HCT116 (cell line): ENCODE results near the gene SSR1. TPM values are rescaled to one million over a fixed set of nuclear protein-coding genes. Genes with fewer than 3 reads are reported as not detected.

Experiments used
- ATAC-seq: fragments of 200-7000 bp; cut with Tn5 transposase; 2 replicates; pipeline ENCODE4 v1.9.1; 2020; ENCODE audit warnings: mild to moderate bottlenecking, moderate library complexity
- BruUV-seq: library from RNA; stranded (reverse); fragments of 400-500 nt; replicated peaks from 2 replicates; lab custom pipeline; 2021; lab: Mats Ljungman, UMichigan
- CTCF ChIA-PET: fragments of 300-600 bp; sonication (Branson Sonifier 250); formaldehyde crosslinking; loops from one replicate; lab custom pipeline; 2021; ENCODE audit warnings: antibody characterized with exemption; lab: Charles Lee
- POLR2A ChIA-PET: fragments of 300-600, 350-600 bp; sonication (Branson Sonifier 250); formaldehyde crosslinking; loops from one replicate; lab custom pipeline; 2021; ENCODE audit warnings: antibody characterized with exemption; lab: Charles Lee
- RAD21 ChIA-PET, 2 experiments: fragments of 300-600 bp; sonication (Branson Sonifier 250); formaldehyde crosslinking; loops; one replicate each; lab custom pipeline; 2023; ENCODE audit warnings: low total read pairs in 2 of 2; ENCODE audit not compliant: uncharacterized antibody in 2 of 2, unreplicated experiment in 2 of 2, low non-redundant PET in 1 of 2; lab: Charles Lee
- DNase-seq: peaks from one replicate; pipeline ENCODE4 v3.0.0-alpha.2; 2010; ENCODE audit warnings: low read depth, low spot score
- H2AFZ ChIP-seq: fragments of 200-600 bp; shearing (Covaris generic), sonication (generic); 2 replicates; pipeline ENCODE4 v1.6.1; 2017; ENCODE audit warnings: low read depth, mixed run types, mixed read lengths, antibody characterized with exemption, low read length; ENCODE audit not compliant: poor library complexity, severe bottlenecking
- H3K27ac ChIP-seq: 2 replicates; pipeline ENCODE4 v1.5.1; 2012; ENCODE audit warnings: low read depth, low read length
- H3K27me3 ChIP-seq: fragments of 200-600 bp; sonication (generic); 2 replicates; pipeline ENCODE4 v1.6.1; 2016; ENCODE audit warnings: mixed run types, low read length, mixed read lengths; ENCODE audit not compliant: insufficient read depth
- H3K36me3 ChIP-seq, 2 experiments: fragments of 200-500 bp in 1 of 2; fragments of 200-600 bp in 1 of 2; sonication (Bioruptor generic) in 1 of 2; sonication (generic) in 1 of 2; 2 replicates each; pipeline versions ENCODE4 v1.5.1 to v1.6.1; 2014 to 2016; ENCODE audit warnings: low read length in 2 of 2, inconsistent platforms in 1 of 2, mixed read lengths in 1 of 2, mixed run types in 1 of 2; ENCODE audit not compliant: insufficient read depth in 2 of 2, control insufficient read depth in 1 of 2
- H3K4me1 ChIP-seq, 2 experiments: fragments of 200-600 bp in 1 of 2; sonication (generic) in 1 of 2; 2 replicates each; pipeline versions ENCODE4 v1.5.1 to v1.6.1; 2012 to 2017; ENCODE audit warnings: low read length in 2 of 2, inconsistent platforms in 1 of 2, mild to moderate bottlenecking in 1 of 2, mixed read lengths in 1 of 2, mixed run types in 1 of 2, moderate library complexity in 1 of 2; ENCODE audit not compliant: insufficient read depth in 2 of 2, control insufficient read depth in 1 of 2
- H3K4me2 ChIP-seq: fragments of 200-600 bp; sonication (generic); 2 replicates; pipeline ENCODE4 v1.6.1; 2017; ENCODE audit warnings: mixed run types, low read length, mixed read lengths
- H3K4me3 ChIP-seq, 2 experiments: fragments of 200-600 bp in 1 of 2; sonication (generic) in 1 of 2; replicated peaks in 1 of 2; 2 replicates each; pipeline ENCODE4 v1.5.1; 2011 to 2016; ENCODE audit warnings: low read length in 2 of 2, control low read depth in 1 of 2, low read depth in 1 of 2, mild to moderate bottlenecking in 1 of 2, mixed read lengths in 1 of 2, mixed run types in 1 of 2
- H3K79me2 ChIP-seq: fragments of 200-600 bp; sonication (generic); 2 replicates; pipeline ENCODE4 v1.6.1; 2017; ENCODE audit warnings: mild to moderate bottlenecking, mixed run types, low read length, moderate library complexity, mixed read lengths; ENCODE audit not compliant: insufficient read depth
- H3K9ac ChIP-seq: fragments of 200-600 bp; sonication (generic); 2 replicates; pipeline ENCODE4 v1.6.1; 2016; ENCODE audit warnings: low read length, mixed read lengths
- H3K9me2 ChIP-seq: fragments of 200-600 bp; sonication (generic), shearing (Covaris generic); 2 replicates; pipeline ENCODE4 v1.6.1; 2017; ENCODE audit warnings: mixed run types, mild to moderate bottlenecking, moderate library complexity; ENCODE audit not compliant: insufficient read depth
- H3K9me3 ChIP-seq, 2 experiments: fragments of 200-500 bp in 1 of 2; fragments of 200-600 bp in 1 of 2; sonication (Bioruptor generic) in 1 of 2; sonication (generic) in 1 of 2; 2 replicates each; pipeline ENCODE4 v1.6.1; 2014 to 2017; ENCODE audit warnings: low read length in 2 of 2, mixed read lengths in 2 of 2, inconsistent platforms in 1 of 2, low read depth in 1 of 2, mild to moderate bottlenecking in 1 of 2, mixed run types in 1 of 2, moderate library complexity in 1 of 2; ENCODE audit not compliant: control insufficient read depth in 1 of 2, insufficient read depth in 1 of 2
- H4K20me1 ChIP-seq: fragments of 200-600 bp; sonication (generic), shearing (Covaris generic); 2 replicates; pipeline ENCODE4 v1.6.1; 2017; ENCODE audit warnings: mixed run types, mild to moderate bottlenecking, moderate library complexity; ENCODE audit not compliant: insufficient read depth
- FOSL1 ChIP-seq: IDR thresholded peaks from 2 replicates; pipeline ENCODE4 v1.6.1; 2012; ENCODE audit warnings: low read depth
- JUND ChIP-seq: IDR thresholded peaks from 2 replicates; pipeline ENCODE4 v1.6.1; 2012
- intact Hi-C: fragments of 100-400 bp; cut with micrococcal nuclease; formaldehyde crosslinking; loops from 2 replicates; pipeline ENCODE4 v1.10.0; 2022
- total RNA-seq: library from RNA; stranded (reverse); gene quantifications from one replicate; pipeline ENCODE4 v1.2.1, GENCODE V29; 2021; ENCODE audit not compliant: unreplicated experiment
- TF ChIP-seq, protein P1 (sequence below): IDR thresholded peaks from 2 replicates; pipeline ENCODE4 v1.6.1; 2012; ENCODE audit warnings: low read depth
- TF ChIP-seq, protein P2 (sequence below), 3 experiments: fragments of 200-600 bp in 1 of 3; sonication (generic) in 1 of 3; IDR thresholded peaks in 2 of 3; conservative IDR thresholded peaks in 1 of 3; 2 replicates each; pipeline ENCODE4 v1.5.1; 2012 to 2017; ENCODE audit warnings: low read depth in 2 of 3, low read length in 2 of 3, antibody characterized with exemption in 1 of 3, borderline replicate concordance in 1 of 3, control low read depth in 1 of 3, mild to moderate bottlenecking in 1 of 3, mixed read lengths in 1 of 3, mixed run types in 1 of 3, moderate library complexity in 1 of 3; ENCODE audit not compliant: insufficient read depth in 1 of 3
- TF ChIP-seq, protein P3 (sequence below): IDR thresholded peaks from 2 replicates; pipeline ENCODE4 v1.6.1; 2011; ENCODE audit warnings: mild to moderate bottlenecking, low read length, moderate library complexity; ENCODE audit not compliant: insufficient replicate concordance; ENCODE audit errors: extremely low read depth

The SSR1 gene
- total RNA-seq, 1 experiment from 2014 or later, result 127 TPM

DNA sequence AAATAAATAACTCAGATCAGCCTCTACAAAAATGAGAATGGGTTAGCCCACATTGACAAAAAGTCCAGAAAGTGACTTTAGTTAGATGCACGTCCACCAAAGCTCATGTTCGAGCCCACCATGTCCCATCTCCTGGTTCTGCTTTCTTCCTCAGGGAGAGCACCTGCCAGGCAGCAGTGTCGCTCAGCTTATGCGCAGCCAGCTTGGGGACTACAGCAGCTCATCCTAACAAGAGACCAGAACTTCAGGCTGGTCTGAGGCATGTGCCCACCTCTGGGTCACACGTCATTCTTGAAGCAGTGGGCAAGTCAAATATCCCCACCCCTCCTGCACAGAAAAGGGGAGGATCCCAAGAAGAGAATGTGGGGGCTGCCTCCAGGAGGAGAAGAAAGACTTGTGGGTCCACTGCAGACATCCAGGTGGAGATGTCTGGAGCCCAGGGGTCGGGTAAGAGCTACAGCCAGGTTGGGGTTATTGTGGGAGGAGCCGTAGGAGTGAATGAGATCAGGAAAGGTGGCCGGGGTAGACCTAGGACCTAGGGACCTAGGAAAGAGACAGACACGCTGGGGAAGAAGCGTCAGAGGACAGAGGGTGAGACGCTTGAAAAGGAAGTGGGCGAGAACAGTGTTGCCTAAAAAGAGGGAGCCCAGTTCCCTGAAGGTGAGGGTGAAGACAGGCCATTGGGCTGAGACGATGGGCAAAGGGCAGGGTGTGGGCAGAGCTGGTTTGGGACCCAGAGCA, 52.5 kb downstream of the SSR1 start:
- Histone ChIP-seq H2AFZ (peak overlapping the region; percentile 57), H3K27me3 (no peaks in the 10 kb centered on the region), H3K4me2 (peak overlapping the region; percentile 97), H3K27ac (peak overlapping the region; percentile 35), H3K36me3 (no peaks in the 10 kb centered on the region), H3K9me3 (no peaks in the 10 kb centered on the region), H3K79me2 (no peaks in the 10 kb centered on the region), H3K9ac (peak overlapping the region; percentile 65), H3K4me3 (peak overlapping the region; percentile 69 to 79), H3K4me1 (peaks cover 12 to 21% of the 10 kb centered on the region in 2 experiments), H4K20me1 (no peaks in the 10 kb centered on the region), H3K9me2 (no peaks in the 10 kb centered on the region)
- BruUV-seq, result no TSS peak
- ChIA-PET POLR2A (interaction anchor here (1.4 kb wide), 1 partner anchor 574 kb away, joined by 3 read pairs; no protein-coding TSS in a partner anchor), RAD21 (no interaction called here), CTCF (interaction anchor here (1.1 kb wide), 1 partner anchor 564 kb away, joined by 3 read pairs; no protein-coding TSS in a partner anchor)
- intact Hi-C loops, result no loop called here
- TF ChIP-seq JUND (no peak), FOSL1 (no peak)
- TF ChIP-seq, protein P1, sequence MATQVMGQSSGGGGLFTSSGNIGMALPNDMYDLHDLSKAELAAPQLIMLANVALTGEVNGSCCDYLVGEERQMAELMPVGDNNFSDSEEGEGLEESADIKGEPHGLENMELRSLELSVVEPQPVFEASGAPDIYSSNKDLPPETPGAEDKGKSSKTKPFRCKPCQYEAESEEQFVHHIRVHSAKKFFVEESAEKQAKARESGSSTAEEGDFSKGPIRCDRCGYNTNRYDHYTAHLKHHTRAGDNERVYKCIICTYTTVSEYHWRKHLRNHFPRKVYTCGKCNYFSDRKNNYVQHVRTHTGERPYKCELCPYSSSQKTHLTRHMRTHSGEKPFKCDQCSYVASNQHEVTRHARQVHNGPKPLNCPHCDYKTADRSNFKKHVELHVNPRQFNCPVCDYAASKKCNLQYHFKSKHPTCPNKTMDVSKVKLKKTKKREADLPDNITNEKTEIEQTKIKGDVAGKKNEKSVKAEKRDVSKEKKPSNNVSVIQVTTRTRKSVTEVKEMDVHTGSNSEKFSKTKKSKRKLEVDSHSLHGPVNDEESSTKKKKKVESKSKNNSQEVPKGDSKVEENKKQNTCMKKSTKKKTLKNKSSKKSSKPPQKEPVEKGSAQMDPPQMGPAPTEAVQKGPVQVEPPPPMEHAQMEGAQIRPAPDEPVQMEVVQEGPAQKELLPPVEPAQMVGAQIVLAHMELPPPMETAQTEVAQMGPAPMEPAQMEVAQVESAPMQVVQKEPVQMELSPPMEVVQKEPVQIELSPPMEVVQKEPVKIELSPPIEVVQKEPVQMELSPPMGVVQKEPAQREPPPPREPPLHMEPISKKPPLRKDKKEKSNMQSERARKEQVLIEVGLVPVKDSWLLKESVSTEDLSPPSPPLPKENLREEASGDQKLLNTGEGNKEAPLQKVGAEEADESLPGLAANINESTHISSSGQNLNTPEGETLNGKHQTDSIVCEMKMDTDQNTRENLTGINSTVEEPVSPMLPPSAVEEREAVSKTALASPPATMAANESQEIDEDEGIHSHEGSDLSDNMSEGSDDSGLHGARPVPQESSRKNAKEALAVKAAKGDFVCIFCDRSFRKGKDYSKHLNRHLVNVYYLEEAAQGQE, result no peak
- TF ChIP-seq, protein P2, sequence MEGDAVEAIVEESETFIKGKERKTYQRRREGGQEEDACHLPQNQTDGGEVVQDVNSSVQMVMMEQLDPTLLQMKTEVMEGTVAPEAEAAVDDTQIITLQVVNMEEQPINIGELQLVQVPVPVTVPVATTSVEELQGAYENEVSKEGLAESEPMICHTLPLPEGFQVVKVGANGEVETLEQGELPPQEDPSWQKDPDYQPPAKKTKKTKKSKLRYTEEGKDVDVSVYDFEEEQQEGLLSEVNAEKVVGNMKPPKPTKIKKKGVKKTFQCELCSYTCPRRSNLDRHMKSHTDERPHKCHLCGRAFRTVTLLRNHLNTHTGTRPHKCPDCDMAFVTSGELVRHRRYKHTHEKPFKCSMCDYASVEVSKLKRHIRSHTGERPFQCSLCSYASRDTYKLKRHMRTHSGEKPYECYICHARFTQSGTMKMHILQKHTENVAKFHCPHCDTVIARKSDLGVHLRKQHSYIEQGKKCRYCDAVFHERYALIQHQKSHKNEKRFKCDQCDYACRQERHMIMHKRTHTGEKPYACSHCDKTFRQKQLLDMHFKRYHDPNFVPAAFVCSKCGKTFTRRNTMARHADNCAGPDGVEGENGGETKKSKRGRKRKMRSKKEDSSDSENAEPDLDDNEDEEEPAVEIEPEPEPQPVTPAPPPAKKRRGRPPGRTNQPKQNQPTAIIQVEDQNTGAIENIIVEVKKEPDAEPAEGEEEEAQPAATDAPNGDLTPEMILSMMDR (IDR thresholded peaks at IDR 0.05 in 2 of 3, conservative IDR thresholded peaks at IDR 0.05 in 1 of 3; ENCODE audit: borderline replicate concordance in 1 of 3, insufficient read depth in 1 of 3, low read depth in 2 of 3, low read length in 2 of 3), result no peak
- TF ChIP-seq, protein P3, sequence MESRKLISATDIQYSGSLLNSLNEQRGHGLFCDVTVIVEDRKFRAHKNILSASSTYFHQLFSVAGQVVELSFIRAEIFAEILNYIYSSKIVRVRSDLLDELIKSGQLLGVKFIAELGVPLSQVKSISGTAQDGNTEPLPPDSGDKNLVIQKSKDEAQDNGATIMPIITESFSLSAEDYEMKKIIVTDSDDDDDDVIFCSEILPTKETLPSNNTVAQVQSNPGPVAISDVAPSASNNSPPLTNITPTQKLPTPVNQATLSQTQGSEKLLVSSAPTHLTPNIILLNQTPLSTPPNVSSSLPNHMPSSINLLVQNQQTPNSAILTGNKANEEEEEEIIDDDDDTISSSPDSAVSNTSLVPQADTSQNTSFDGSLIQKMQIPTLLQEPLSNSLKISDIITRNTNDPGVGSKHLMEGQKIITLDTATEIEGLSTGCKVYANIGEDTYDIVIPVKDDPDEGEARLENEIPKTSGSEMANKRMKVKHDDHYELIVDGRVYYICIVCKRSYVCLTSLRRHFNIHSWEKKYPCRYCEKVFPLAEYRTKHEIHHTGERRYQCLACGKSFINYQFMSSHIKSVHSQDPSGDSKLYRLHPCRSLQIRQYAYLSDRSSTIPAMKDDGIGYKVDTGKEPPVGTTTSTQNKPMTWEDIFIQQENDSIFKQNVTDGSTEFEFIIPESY, result no peak
- DNase-seq (no peak), ATAC-seq (peak; percentile 33)
